Hematopoietic multipotent progenitor cell treated with erythropoietin and hydrocortisone succinate and interleukin-3 and kit ligand, for 15 days (in vitro differentiated cells): ENCODE data around the gene BMP8B.

Experiments used
- DNase-seq: peaks from one replicate; pipeline ENCODE4 v3.0.0-alpha.2; 2015; ENCODE audit warnings: low spot score

The BMP8B gene

DNA sequence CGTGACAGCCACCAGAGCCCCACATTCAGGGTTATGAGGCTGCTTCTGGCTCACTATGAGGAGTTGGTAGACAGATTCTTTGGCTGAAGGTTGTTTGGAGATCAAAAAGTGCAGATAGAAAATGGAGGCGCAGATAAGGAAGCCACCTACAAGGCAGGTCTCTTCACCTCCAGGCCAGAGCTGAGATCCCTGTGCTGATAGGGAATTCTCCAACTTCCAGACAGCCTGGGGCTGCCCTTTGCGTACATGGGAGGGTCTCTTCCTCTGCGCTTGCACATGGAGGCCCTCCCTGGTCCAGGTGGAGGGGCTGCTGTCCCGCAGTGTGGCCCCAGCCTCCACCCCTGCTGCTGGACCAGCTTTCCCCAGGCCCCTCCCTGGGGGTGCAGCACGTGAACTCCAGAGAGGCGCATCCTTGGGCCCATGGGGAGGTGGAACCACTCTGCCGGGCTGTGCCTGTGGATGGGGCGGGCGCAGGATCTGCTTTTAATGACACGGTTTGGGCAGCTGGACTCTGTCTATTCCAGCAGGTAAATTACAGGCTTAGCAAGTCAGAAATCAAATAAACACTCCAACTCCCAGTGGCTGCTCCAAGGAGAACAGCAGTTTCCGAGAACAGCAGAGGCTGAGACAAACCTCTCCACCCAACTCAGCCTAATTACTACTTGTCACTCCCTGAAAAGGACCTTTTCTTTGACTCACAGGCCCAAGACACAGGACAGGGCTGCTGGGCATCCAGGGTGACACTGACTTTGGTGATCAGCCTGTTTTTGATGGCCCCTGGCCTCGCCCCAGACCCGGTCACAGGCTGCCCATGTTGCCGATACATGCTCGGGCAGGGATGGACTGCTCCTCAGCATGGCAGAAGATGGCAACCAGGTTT is 29.9 kb downstream of the BMP8B start:
- no peak for DNase-seq

DNA sequence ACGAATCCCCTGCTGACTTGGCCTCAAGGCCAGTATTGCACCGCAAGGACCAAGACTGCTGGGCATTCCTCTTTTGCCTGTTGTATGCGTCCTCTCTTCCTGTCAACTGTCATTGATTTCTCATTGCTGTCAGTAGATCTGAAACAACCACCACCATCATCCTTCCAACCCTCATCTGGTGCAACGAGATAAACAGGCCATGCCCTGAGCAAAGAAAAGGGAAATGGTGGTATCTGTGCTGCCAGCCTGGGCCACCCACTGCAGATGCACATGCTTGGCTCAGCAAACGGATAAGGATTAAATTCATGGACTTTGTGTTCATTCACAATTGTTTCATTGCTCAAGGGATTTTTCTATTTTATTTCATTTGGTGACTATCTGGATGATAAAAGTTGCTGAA is 31.2 kb downstream of the BMP8B start:
- DNase-seq, result peak; percentile 83

DNA sequence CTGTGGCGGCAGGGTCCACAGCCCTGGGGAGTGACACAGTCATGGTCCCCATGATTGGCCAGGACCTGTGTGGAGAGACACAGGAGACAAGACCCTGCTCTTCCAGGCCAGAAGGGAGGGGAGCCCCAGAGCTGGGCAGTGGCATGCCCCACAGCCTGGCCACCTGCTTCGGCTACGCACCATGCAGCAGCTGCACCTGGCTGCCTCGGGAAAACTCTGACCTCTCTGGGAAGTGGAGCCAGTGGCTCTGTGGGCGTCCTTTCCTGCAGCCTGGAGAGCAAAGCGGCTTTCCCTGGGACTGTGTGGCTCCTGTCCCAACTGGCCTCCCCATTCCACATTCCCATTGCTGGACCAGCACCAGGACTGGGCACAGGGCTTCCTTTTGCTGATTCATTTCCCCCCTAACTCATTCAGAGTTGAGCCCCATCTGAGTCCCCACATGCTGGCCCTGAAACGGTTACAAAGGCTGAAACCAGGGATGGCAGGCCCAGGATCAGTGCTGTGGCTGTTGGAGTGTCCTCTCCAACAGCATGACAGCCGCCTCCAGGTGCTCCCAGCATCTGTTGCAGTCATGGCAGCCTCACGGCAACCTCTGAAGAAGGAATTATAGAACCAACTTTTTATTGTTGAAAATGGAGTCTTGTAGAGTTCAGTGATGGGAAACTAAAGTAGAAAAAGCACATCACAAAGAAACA is 32.6 kb downstream of the BMP8B start:
- no peak for DNase-seq

DNA sequence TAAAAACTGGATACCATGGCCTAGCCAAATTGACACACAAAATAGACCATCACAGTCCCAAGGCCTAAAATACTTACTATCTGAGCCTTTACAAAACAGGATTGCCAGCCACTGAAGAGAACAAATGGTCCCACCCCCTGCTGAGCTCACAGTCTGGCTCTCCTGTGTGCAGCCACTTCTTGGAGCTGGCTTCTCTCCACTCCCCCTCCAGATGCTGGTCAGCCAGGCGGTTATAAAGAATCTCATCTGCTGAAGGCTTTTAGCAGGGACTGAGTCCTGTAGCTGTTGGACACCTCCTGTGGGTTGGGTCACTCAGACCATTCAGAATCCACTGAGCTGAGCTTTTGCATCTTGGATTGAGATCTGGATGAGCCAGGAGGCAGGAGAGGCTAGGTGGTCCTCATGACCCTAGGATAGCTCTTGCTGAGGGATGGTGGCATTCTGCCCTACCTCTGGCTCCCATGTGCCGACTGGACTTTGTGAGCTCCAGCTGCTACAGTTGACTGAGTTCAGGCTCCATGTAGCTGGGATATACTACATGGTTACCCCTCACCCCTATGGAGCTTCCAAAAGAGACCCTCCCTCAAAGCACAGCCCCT is 33.7 kb downstream of the BMP8B start:
- no peak for DNase-seq

DNA sequence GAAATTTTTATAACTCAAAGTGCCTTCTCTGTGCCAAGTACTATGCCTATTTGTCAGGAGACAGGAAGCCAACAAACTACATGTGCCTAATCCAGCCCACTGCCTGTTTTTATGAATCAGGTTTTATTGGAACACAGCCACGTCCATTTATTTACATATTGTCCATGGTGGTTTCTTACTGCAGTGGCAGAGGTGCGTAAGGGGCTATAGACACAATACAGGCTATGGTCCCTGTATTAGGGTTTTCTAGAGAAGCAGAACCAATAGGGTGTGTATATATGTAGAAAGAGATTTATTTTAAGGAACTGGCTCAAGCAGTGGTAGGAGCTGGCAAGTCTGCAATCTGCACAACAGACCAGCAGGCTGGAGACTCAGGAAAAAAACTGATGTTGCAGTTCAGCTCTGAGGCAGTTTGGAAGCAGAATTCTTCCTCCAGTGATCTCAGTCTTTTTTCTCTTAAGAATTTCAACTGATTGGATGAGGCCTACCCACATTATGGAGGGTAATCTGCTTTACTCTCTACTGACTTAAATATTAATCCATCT is 34.6 kb downstream of the BMP8B start:
- DNase-seq, result no peak

DNA sequence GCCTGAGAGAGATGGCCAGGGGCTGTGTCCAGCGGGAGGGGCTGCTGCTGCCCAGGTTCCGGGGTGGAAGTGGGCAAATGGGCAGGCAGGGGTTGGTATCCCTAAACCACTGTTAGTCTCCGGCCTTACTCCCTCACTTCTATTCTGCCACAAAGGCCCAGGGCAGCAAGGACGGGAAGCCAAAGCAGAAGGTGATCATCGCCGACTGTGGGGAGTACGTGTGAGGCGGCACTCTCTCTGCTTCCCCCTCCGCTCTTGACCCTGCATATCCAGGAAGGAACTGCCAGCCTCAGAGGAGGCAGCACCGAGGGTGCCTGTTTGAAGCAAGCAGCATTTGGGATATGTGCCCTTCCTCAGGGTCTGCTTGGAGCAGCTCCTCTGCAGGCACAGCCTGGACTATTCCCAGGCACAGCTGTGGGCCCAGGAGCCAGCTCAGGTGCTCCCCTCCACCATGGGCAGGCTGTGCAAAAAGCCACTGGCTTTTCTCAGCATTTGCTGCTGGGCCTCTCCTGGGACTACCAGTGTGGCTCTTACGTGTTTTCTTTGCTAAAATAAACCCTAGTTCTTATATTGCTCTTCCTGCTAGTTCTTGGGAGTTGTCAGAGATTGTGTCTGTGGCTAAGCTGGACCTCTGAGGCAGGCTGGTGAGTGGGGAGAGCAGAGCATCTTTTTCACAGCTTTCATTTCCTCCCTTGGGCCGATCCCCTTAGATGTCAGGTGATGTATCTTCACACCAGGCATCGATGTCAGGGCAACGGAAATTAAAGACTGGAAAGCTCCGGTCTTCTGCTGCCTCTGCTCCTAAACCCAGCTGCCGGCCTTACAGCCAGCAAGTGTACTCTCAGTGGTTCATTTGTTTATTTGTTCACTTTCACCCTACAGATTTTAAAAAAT is 35.3 kb downstream of the BMP8B start:
- DNase-seq, result no peak

DNA sequence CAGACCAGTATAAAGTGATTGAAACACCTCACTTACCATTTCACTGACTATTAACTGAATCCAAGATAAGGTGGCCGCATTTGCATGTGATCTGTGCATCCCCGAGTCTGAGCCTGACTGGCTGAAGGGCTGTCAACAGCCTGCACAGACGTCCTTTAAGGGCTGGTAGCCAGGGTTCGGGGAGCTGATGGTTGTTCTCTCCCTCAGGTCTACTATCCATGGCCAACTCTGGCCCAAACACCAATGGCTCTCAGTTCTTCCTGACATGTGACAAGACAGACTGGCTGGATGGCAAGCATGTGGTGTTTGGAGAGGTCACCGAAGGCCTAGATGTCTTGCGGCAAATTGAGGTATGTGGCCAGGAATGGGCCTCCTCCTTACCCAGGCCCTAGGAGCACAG is 36.0 kb downstream of the BMP8B start:
- DNase-seq, result no peak

DNA sequence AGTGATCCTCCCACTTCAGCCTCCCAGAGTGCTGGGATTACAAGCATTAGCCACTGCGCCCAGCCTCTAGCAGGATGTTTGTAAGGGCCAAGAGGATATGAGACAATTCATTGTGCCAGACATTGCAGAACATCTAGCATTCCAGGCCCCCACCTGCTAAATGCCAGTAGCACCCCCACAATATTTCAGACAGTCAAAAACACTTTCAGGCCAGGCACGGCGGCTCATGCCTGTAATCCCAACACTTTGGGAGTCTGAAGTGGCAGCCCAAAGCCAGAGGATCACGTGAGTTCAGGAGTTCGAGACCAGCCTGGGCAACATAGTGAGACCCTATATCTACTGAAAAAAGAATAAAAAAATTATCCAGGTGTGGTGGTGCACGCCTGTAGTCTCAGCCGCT is 37.1 kb downstream of the BMP8B start:
- DNase-seq, result no peak

DNA sequence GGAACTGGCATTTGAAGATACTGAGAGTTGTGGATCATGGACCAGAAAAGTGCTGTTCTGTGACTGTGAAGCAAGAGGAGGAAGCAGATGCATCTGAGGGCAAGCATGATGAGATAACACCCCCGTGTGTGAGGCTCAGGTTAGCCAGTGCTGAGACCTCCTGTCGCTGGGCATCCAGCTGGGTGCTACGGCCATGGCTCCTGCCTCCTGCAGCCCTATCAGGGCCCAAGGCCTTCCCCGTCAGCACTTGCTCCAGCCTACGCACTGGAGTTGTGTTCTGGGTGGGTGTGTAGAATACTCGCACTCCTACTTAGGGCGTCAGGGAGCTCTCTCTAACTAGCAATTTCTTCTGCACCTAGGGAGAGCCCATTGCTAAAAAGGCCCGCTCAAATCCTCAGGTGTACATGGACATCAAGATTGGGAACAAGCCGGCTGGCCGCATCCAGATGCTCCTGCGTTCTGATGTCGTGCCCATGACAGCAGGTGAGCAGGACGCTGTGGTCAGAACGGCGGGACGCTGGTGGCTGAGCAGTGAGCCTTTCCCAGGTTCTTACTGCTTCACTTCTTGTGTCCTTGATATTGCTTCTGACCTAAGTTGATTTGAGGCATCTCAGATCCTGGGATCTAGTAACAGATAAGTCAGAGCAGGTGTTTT is 43.5 kb downstream of the BMP8B start:
- no peak for DNase-seq

DNA sequence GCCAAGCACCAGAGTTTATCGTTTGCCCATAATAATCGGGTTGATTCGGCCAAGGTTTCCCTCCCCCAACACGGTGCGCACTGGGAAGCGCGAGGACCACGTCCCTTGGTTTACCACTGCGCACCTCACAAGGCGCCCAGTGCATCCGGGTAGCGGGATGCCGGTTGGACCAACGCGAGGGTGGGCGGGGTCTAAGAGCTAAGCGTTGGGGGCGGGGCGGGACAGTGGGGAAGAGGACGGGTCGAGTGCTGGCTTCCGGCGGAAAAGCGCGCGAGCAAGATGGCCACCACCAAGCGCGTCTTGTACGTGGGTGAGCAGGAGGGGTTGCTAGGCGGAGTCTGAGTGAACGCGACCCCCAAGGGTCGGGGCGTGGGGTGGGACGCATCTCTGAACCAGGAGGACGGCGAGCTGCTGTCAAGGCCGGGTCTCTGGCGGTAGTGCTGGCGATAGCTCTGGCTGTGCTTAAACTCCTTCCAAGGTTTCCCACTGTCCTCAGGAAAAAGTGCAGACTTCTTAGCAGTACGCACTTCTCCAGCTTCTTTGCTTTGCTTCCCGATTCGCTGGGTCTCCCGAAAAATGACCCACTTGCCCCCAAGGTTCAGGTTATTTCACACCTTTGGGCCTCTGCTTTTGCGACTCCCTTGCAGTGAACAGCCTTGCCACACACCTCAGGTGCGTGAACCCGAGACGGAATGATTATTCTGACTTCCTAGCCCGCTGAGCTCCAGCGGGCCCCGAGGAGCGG is 49.9 kb downstream of the BMP8B start, which contains the start of gene PPIE:
Gene PPIE (plus strand): TSS at position 261 of the 745 bp plus-strand sequence. CDS start 19 bp downstream, at position 280.
- DNase-seq, result peak; percentile 86

DNA sequence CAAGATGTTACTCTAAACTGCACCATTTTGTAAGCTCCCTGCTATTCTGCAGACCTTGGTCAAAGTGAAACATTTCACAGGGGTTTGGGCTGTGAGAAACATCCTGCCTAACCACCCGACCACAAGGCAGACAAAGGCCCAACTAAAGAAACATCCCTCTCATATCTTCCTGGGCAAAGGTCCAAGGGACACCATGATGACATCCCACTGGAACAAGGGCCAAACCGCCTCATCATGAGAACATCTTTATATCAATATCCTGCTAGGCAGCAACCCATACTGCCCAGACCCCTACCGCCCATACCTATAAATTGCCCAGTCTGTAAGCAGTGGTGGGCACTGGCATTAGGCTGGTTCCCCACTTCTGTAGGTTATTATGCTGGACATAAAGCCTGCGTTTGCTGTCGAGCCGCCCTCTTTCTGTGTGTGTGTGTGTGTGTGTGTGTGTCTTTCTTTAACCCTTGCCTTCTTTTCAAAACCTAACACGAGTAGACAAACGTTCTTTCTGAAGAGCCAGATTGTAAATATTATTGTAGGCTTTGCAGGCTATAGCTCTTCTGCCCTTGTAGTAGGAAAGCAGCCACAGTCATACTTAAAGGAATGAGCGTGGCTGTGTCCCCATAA is 51.0 kb downstream of the BMP8B start:
- DNase-seq, result no peak

DNA sequence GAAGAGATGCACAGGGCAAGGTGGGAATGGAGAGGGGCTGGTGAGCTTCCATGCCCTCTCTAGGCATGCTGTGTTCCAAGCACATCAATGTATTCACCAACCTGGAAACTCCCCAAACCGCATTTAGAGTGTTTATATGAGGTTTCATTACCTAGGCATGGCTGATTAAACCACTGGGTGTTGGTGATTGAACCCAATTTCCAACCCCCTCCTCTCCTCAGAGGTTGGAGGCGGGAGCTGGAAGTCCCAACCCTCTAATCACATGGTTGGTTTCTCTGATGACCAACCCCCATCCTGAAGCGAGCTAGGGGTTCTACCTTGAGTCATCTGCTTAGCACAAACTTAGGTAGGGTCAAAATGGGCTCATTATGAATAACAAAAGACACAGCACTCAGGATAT is 52.9 kb downstream of the BMP8B start:
- DNase-seq, result no peak

DNA sequence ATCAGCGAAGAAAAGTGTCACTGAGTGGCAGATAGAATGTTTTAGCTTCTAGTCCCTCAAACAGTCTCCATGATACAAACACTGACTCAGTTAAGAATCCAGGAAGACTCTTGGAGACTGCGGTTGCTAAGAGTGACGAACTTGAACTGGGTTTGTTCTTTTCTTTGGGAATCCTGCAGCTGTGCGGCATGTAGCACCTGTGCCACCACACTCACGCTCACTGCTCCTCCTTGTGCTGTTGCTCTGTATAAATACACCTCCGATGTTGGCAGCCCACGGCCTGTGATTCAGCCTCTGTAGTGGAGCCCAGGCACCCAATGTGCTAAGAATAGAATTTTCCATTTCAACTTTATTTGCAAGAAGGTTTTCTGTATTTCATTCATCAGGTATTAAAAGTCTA is 55.5 kb downstream of the BMP8B start:
- no peak for DNase-seq

DNA sequence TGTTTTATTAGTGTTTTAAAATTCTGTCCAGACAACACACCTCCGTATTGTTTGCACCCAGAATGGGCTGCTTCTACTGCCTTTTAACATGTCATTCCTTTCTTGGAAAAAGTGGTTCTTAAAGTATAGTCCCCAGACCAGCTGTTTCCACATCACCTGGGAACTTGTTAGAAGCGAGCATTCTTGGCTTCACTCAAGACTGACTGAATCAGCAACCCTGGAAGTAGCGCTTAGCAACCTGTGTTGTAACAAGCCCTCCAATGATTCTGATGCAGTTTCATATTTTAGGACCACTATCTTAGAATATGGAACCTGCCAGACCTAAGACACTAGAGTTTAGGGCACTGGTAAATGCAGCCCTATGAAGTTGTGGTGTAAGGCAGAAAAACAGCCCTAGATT is 55.9 kb downstream of the BMP8B start:
- DNase-seq, result no peak

DNA sequence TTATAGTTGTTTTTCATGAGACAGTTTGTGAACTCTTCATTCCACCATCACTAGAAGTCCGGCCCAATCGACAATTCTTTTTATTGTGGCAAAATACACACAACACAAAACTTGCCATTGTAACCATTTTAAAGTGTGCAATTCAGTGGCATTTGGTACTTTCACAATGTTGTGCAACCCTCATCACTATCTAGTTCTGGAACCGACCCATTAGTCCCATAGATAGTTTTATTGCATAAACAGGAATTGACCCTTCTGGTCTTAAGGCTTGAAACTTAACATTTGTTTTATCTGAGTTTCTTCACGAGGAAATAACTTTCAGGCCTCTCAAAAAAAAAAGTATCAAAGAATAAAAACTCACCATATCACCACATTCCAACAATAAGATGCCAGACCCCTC is 58.8 kb downstream of the BMP8B start:
- DNase-seq, result no peak

DNA sequence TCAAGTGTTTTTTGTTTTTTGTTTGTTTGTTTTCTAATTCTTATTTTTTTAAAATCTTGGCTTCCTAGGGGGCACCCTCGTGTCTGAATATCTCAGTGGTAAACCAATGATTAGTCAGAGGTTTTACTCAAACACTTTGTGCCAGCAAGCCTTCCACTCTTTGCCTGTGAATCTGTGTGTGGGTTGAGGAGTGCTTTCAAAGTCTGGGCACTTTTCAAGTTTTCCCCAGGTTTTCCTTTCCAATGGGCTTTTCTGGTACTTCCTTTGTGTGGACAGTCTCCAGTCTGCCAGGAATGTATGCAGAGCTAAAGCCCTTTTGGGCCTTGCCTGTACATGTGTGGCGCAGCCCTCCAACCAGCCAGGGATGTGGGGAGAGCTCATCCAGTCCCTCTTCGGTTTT is 59.6 kb downstream of the BMP8B start:
- DNase-seq, result no peak

DNA sequence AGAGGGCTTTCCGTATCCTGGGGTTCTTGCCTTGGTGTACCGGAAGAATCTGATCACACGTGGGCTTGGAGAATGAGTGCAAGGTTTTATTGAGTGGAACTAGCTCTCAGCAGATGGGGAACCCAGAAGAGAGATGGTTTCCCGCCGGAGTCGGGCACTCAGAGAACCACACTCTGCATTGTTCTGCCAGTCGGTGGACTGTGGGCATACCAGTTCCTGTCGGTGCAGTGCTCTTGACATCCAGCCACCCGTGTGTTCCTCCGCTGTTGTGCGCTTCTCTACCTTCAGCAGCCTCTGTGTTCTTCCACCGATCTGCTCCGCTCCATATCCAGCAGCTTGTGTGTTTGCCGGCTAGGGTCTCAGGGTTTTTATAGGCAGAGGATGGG is 60.7 kb downstream of the BMP8B start:
- no peak for DNase-seq

DNA sequence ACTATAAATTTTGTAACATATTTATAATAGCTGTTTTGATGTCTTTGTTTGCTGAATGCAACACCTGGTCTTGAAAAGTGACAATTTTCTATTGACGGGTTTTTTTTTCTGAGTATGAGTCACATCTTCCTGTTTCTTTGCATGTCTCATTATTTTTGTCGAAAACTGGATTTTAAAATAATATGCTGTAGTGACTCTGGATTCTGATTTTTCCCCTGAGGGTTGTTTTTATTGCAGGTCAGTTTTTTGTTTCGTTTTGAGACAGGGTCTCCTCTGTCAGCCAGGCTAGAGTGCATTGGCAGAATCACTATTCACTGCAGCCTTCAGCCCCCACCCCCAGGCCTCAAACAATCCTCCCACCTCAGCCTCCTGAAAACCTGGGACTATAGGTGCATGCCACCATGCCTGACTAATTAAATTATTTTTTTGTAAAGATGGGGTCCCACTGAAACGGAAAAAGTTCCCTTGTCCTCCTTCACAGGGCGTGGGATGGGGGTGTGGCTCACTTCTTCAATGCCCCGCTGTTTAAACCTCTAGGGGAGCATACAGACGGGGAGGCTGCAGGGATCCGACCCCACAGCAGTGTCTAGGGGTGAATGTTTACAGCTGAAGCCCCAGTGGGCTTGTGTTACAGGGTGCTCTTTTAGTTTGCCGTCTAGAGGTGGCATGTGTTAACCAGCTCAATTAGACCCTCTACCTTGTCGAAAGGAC is 61.3 kb downstream of the BMP8B start:
- no peak for DNase-seq

DNA sequence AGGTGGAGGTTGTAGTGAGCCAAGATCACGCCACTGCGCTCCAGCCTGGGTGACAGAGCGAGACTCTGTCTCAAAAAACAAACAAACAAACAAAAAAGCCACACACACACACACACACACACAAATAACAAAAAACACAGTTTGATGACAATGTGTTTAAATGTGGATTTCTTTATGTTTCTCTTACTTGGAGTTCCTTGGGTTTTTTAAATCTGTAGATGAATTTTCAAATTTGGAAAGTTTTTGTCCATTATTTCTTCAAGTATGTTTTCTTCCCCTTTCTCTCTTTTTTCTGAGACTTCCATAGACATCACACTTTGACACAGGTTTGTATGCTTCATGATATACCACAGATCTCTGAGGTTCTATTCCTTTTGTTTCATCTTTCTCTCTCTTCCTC is 62.1 kb downstream of the BMP8B start:
- DNase-seq, result no peak
